Measurements from ENCODE around the gene ERICH2. TPM values are rescaled to one million over a fixed set of nuclear protein-coding genes. Genes with fewer than 3 reads are reported as not detected.

ERICH2 gene
- total RNA-seq, 2 donors from 2014 or later = 0.73 TPM; not detected in 1

GRCh38 chr2:170762760-170763159, 7.4 kb upstream of the ERICH2 start:
- WGBS = 68% methylated on average over 7 of the region's 7 CpGs
- DNase-seq (ENCODE audit: low spot score) = no peak
- intact Hi-C loops (cut with DNase I) = no loop called here
- Histone ChIP-seq H3K9me3 (no peaks in the 10 kb centered on the region), H3K36me3 (no peaks in the 10 kb centered on the region), H3K4me3 (no peak overlapping the region), H3K27me3 (replicated peaks; ENCODE audit: insufficient read depth) (no peaks in the 10 kb centered on the region), H3K27ac (no peak overlapping the region), H3K4me1 (replicated peaks) (no peaks in the 10 kb centered on the region)
- TF ChIP-seq POLR2A (IDR thresholded peaks at IDR 0.05) (no peak), POLR2AphosphoS5 (IDR thresholded peaks at IDR 0.05) (no peak)
- TF ChIP-seq, protein P1, sequence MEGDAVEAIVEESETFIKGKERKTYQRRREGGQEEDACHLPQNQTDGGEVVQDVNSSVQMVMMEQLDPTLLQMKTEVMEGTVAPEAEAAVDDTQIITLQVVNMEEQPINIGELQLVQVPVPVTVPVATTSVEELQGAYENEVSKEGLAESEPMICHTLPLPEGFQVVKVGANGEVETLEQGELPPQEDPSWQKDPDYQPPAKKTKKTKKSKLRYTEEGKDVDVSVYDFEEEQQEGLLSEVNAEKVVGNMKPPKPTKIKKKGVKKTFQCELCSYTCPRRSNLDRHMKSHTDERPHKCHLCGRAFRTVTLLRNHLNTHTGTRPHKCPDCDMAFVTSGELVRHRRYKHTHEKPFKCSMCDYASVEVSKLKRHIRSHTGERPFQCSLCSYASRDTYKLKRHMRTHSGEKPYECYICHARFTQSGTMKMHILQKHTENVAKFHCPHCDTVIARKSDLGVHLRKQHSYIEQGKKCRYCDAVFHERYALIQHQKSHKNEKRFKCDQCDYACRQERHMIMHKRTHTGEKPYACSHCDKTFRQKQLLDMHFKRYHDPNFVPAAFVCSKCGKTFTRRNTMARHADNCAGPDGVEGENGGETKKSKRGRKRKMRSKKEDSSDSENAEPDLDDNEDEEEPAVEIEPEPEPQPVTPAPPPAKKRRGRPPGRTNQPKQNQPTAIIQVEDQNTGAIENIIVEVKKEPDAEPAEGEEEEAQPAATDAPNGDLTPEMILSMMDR (IDR thresholded peaks at IDR 0.05) = no peak

DNA sequence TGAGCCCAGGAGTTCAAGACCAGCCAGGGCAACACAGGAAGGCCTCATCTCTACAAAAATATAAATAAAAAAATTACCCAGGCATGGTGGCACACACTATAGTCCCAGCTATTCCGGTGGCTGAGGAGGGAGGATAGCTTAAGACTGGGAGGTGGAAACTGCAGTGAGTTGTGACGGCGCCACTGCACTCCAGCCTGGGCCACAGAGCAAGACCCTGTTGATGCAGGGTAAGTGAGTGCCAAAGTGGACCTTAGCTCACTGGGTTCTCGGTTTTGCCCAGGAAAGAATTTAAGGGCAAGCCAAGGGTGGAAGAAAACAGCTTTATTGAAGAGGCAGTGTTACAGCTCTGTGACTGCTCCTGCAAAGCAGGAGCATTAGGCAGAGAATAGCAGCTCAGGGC, 6.9 kb upstream of the ERICH2 start:
- no peak overlapping the region for H3K4me3 ChIP-seq
- intact Hi-C loops (cut with DNase I) = no loop called here
- TF ChIP-seq POLR2AphosphoS5 (IDR thresholded peaks at IDR 0.05) (no peak), POLR2A (IDR thresholded peaks at IDR 0.05) (no peak)
- TF ChIP-seq, protein P1 (IDR thresholded peaks at IDR 0.05) = no peak
- H3K27ac ChIP-seq = no peak overlapping the region
- DNase-seq (ENCODE audit: low spot score) = no peak
- H3K9me3 ChIP-seq = no peaks in the 10 kb centered on the region
- H3K27me3 ChIP-seq (replicated peaks; ENCODE audit: insufficient read depth) = no peaks in the 10 kb centered on the region
- no peaks in the 10 kb centered on the region for H3K36me3 ChIP-seq
- WGBS = 95% methylated on average over 4 of the region's 4 CpGs
- H3K4me1 ChIP-seq (replicated peaks) = no peaks in the 10 kb centered on the region

GRCh38 chr2:170764880-170765261, 5.3 kb upstream of the ERICH2 start:
- Histone ChIP-seq H3K27ac (no peak overlapping the region), H3K4me1 (replicated peaks) (no peaks in the 10 kb centered on the region), H3K9me3 (no peaks in the 10 kb centered on the region), H3K36me3 (no peaks in the 10 kb centered on the region), H3K27me3 (replicated peaks; ENCODE audit: insufficient read depth) (no peaks in the 10 kb centered on the region), H3K4me3 (no peak overlapping the region)
- intact Hi-C loops (cut with DNase I) = no loop called here
- DNase-seq (ENCODE audit: low spot score) = no peak
- TF ChIP-seq POLR2AphosphoS5 (IDR thresholded peaks at IDR 0.05) = no peak
- no peak for TF ChIP-seq POLR2A (IDR thresholded peaks at IDR 0.05)
- TF ChIP-seq, protein P1 (IDR thresholded peaks at IDR 0.05) = no peak
- 49% methylated on average over 2 of the region's 2 CpGs for WGBS

- Histone ChIP-seq H3K27ac (no peak overlapping the region), H3K4me1 (replicated peaks) (no peaks in the 10 kb centered on the region), H3K9me3 (no peaks in the 10 kb centered on the region), H3K4me3 (no peak overlapping the region), H3K36me3 (no peaks in the 10 kb centered on the region), H3K27me3 (replicated peaks; ENCODE audit: insufficient read depth) (no peaks in the 10 kb centered on the region)
- TF ChIP-seq POLR2A (IDR thresholded peaks at IDR 0.05) = no peak
- no peak for TF ChIP-seq POLR2AphosphoS5 (IDR thresholded peaks at IDR 0.05)
- TF ChIP-seq, protein P1 (IDR thresholded peaks at IDR 0.05) = no peak
- 14% methylated on average over 4 of the region's 4 CpGs for WGBS
- intact Hi-C loops (cut with DNase I) = no loop called here
- no peak for DNase-seq (ENCODE audit: low spot score)
Observed at GRCh38 chr2:170766693-170767092, 3.5 kb upstream of the ERICH2 start.

DNA sequence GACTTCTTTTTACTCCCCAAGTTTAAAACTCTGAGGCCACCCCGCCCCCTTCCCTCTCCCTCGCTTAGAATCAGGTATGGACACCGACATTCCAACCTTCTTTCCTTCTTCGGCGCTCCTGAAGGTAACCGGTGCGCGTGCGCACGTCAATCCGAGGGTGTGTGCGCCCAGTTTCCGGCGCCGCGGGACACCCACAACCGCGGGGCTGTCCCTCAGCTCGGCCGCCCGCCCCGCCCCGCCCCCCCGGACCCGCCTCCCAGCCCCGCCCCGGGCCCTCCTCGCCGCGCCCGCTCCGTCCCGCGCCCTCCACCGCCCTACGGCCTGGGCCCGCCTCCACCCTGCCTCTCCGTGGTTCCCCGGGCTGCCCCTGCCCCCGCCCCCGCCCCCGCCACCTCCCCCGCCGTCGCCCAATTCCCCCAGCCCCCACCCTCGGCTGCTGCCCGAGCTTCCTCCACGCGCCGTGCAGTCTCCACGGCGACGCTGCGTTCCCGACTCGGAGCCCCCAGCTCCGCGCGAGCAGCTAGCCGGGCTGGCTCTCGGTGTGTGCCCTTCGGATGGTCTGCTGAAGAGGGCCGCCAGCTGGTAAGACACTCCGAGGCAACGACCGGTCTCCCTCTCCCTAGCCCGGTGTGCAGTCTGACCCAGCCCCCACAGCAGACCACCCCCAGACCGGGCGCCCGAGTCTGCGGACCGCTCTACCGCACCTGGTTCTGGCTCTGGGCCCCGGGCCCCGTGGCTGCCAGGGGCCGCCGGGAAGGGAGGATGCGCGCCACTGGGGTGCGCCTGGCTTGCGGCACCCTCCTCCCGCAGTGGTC, 635 bp downstream of the ERICH2 start:
- H3K9me3 ChIP-seq = no peaks in the 10 kb centered on the region
- no peaks in the 10 kb centered on the region for H3K36me3 ChIP-seq
- H3K27me3 ChIP-seq (replicated peaks; ENCODE audit: insufficient read depth) = no peaks in the 10 kb centered on the region
- peak overlapping the region; percentile 70 to 75 for H3K27ac ChIP-seq
- intact Hi-C loops (cut with DNase I) = no loop called here
- H3K4me3 ChIP-seq = peak overlapping the region; percentile 66 to 69
- no peaks in the 10 kb centered on the region for H3K4me1 ChIP-seq (replicated peaks)
- TF ChIP-seq, protein P1 (IDR thresholded peaks at IDR 0.05) = peak in 1 of 4 experiments; percentile 0
- TF ChIP-seq POLR2AphosphoS5 (IDR thresholded peaks at IDR 0.05) = peak; percentile 52
- TF ChIP-seq POLR2A (IDR thresholded peaks at IDR 0.05) = no peak
- DNase-seq (ENCODE audit: low spot score) = peak; percentile 79
- WGBS = 2% methylated on average over 23 of the region's 82 CpGs
